HepG2 (cell line): ENCODE data around the gene CACNA1D. TPM values are rescaled to one million over a fixed set of nuclear protein-coding genes. Genes with fewer than 3 reads are reported as not detected.

Experiments used
- ATAC-seq: fragments of 200-7000 bp; cut with Tn5 transposase; 3 replicates; pipeline ENCODE4 v1.9.1; 2020; ENCODE audit warnings: mild to moderate bottlenecking, moderate library complexity
- BruUV-seq: library from RNA; stranded (reverse); fragments of 400-500 nt; replicated peaks from 2 replicates; lab custom pipeline; 2021; lab: Mats Ljungman, UMichigan
- CTCF ChIA-PET: fragments of 300-600 bp; formaldehyde crosslinking; extraction: SDS; loops from one replicate; lab custom pipeline; 2021; ENCODE audit warnings: low total read pairs, inconsistent platforms, low intra/inter-chr PET ratio; lab: Yijun Ruan, JAX
- POLR2A ChIA-PET: fragments of 350-600 bp; sonication (Branson Sonifier 250); formaldehyde crosslinking; loops from one replicate; lab custom pipeline; 2020; ENCODE audit warnings: antibody characterized with exemption, inconsistent platforms; lab: Yijun Ruan, JAX
- DNase-seq: peaks from one replicate; pipeline ENCODE4 v3.0.0-alpha.2; 2015; ENCODE audit warnings: low spot score
- FAIRE-seq: peaks from 3 replicates; lab custom pipeline; 2011; peaks lifted over from hg19 to GRCh38; lab: Jason Lieb, UNC
- H2AFZ ChIP-seq: one replicate; pipeline ENCODE4 v1.6.1; 2011; ENCODE audit warnings: low read length, inconsistent platforms
- H3K27ac ChIP-seq: fragments of 300-600 bp; 3 replicates; pipeline ENCODE4 v1.8.0; 2011; ENCODE audit warnings: mixed run types, mild to moderate bottlenecking, mixed read lengths, low read length, inconsistent platforms; ENCODE audit not compliant: insufficient read depth; ENCODE audit errors: extremely low read length
- H3K27me3 ChIP-seq, 2 experiments: fragments of 200-600 bp in 1 of 2; 2 replicates in 1 of 2; 3 replicates in 1 of 2; pipeline versions ENCODE4 v1.6.0 to v1.8.0; 2011; ENCODE audit warnings: low read length in 2 of 2, mild to moderate bottlenecking in 2 of 2, moderate library complexity in 2 of 2, inconsistent platforms in 1 of 2; ENCODE audit not compliant: insufficient read depth in 2 of 2, control insufficient read depth in 1 of 2
- H3K36me3 ChIP-seq, 2 experiments: fragments of 200-600 bp in 1 of 2; replicated peaks in 1 of 2; 2 replicates in 1 of 2; 3 replicates in 1 of 2; pipeline versions ENCODE4 v1.5.1 to v1.8.0; 2011; ENCODE audit warnings: low read length in 2 of 2, inconsistent platforms in 1 of 2; ENCODE audit not compliant: insufficient read depth in 2 of 2, control insufficient read depth in 1 of 2
- H3K4me1 ChIP-seq: 2 replicates; pipeline ENCODE4 v1.5.1; 2012; ENCODE audit warnings: low read length, inconsistent platforms; ENCODE audit not compliant: insufficient read depth
- H3K4me2 ChIP-seq: 2 replicates; pipeline ENCODE4 v1.6.0; 2011; ENCODE audit warnings: low read depth, low read length, inconsistent platforms
- H3K4me3 ChIP-seq, 3 experiments: fragments of 200-600 bp in 1 of 3; sonication (generic), shearing (Covaris generic) in 1 of 3; replicated peaks in 1 of 3; 2 replicates each; pipeline ENCODE4 v1.5.1; 2011 to 2016; ENCODE audit warnings: low read length in 3 of 3, inconsistent platforms in 2 of 3, low read depth in 2 of 3, mild to moderate bottlenecking in 2 of 3, control low read depth in 1 of 3, mixed read lengths in 1 of 3; ENCODE audit not compliant: insufficient read depth in 1 of 3
- H3K79me2 ChIP-seq: one replicate; pipeline ENCODE4 v1.6.1; 2011; ENCODE audit warnings: low read length, inconsistent platforms; ENCODE audit not compliant: insufficient read depth
- H3K9ac ChIP-seq: 2 replicates; pipeline ENCODE4 v1.6.0; 2011; ENCODE audit warnings: mild to moderate bottlenecking, low read depth, low read length, inconsistent platforms; ENCODE audit not compliant: insufficient read depth
- H3K9me3 ChIP-seq: 2 replicates; pipeline ENCODE4 v1.5.1; 2012; ENCODE audit warnings: mild to moderate bottlenecking, low read length
- H4K20me1 ChIP-seq: 2 replicates; pipeline ENCODE4 v1.6.0; 2011; ENCODE audit warnings: inconsistent platforms, mild to moderate bottlenecking, low read length, moderate library complexity; ENCODE audit not compliant: insufficient read depth
- BCL3 ChIP-seq: sonication (generic); formaldehyde crosslinking; IDR thresholded peaks from 2 replicates; pipeline ENCODE4 v1.5.1; 2020; ENCODE audit warnings: mild to moderate bottlenecking, missing genetic modification reagents, moderate library complexity
- GTF3A ChIP-seq: sonication (generic); formaldehyde crosslinking; conservative IDR thresholded peaks from 2 replicates; pipeline ENCODE4 v1.4.0; 2020; ENCODE audit warnings: mild to moderate bottlenecking, missing genetic modification reagents
- HNF1B ChIP-seq: sonication (generic); formaldehyde crosslinking; IDR thresholded peaks from 2 replicates; pipeline ENCODE4 v1.5.1; 2020; ENCODE audit warnings: mild to moderate bottlenecking, moderate library complexity, missing genetic modification reagents
- NAIF1 ChIP-seq: sonication (generic); formaldehyde crosslinking; IDR thresholded peaks from 2 replicates; pipeline ENCODE4 v1.5.0; 2020; ENCODE audit warnings: mild to moderate bottlenecking, missing genetic modification reagents, borderline replicate concordance
- TRIM24 ChIP-seq: sonication (generic); formaldehyde crosslinking; IDR thresholded peaks from 2 replicates; pipeline ENCODE4 v1.8.0; 2022; ENCODE audit warnings: mild to moderate bottlenecking, missing genetic modification reagents
- ZIK1 ChIP-seq: sonication (generic); formaldehyde crosslinking; IDR thresholded peaks from 2 replicates; pipeline ENCODE4 v1.5.0; 2020; ENCODE audit warnings: mild to moderate bottlenecking, low read depth, missing genetic modification reagents, borderline replicate concordance
- ZNF329 ChIP-seq: sonication (generic); formaldehyde crosslinking; IDR thresholded peaks from 2 replicates; pipeline ENCODE4 v1.9.0; 2021; ENCODE audit warnings: low read depth, mild to moderate bottlenecking, missing genetic modification reagents
- ZNF382 ChIP-seq: sonication (generic); formaldehyde crosslinking; IDR thresholded peaks from 2 replicates; pipeline ENCODE4 v1.5.0; 2020; ENCODE audit warnings: missing genetic modification reagents, mild to moderate bottlenecking, borderline replicate concordance
- ZNF672 ChIP-seq: sonication (generic); formaldehyde crosslinking; IDR thresholded peaks from 2 replicates; pipeline ENCODE4 v1.8.1; 2022; ENCODE audit warnings: missing genetic modification reagents
- ZNF768 ChIP-seq: sonication (generic); formaldehyde crosslinking; IDR thresholded peaks from 2 replicates; pipeline ENCODE4 v1.4.0; 2020; ENCODE audit warnings: missing genetic modification reagents
- ZNF770 ChIP-seq: sonication (generic); formaldehyde crosslinking; IDR thresholded peaks from 2 replicates; pipeline ENCODE4 v1.5.0; 2020; ENCODE audit warnings: mild to moderate bottlenecking, missing genetic modification reagents
- ZNF776 ChIP-seq: sonication (generic); formaldehyde crosslinking; IDR thresholded peaks from 2 replicates; pipeline ENCODE4 v1.4.0; 2020; ENCODE audit warnings: mild to moderate bottlenecking, missing genetic modification reagents
- ZNF816 ChIP-seq: sonication (generic); formaldehyde crosslinking; IDR thresholded peaks from 2 replicates; pipeline ENCODE4 v1.8.0; 2022; ENCODE audit warnings: missing genetic modification reagents, mild to moderate bottlenecking, borderline replicate concordance
- WGBS: methylation state at CpG from one replicate; pipeline ENCODE4 v1.1.6; 2017; ENCODE audit warnings: low lambda C conversion rate; 5-methylcytosine and 5-hydroxymethylcytosine counted together
- in situ Hi-C: cut with HindIII; loops from 2 replicates; pipeline ENCODE4 v1.10.0; 2017; ENCODE audit warnings: low pct_unique_long_range_greater_than_20kb; ENCODE audit not compliant: extremely low pct_ligation_motif_present
- intact Hi-C: fragments of 100-400 bp; cut with micrococcal nuclease; formaldehyde crosslinking; loops from one replicate; pipeline ENCODE4 v1.10.0; 2022; ENCODE audit not compliant: unreplicated experiment
- polyA plus RNA-seq, 8 experiments: library from polyadenylated mRNA; depleted of rRNA in 3 of 8; stranded (reverse) in 7 of 8; unstranded in 1 of 8; fragments of >200 nt; fragmentation: Illumina TruSeq in 4 of 8; extraction: Trizol in 4 of 8; gene quantifications; 2 replicates each; pipeline versions ENCODE4 v1.2.1 to v1.2.3, GENCODE V29; 2011 to 2016; ENCODE audit warnings: low read depth in 4 of 8, missing spikeins in 1 of 8, mixed read lengths in 1 of 8; ENCODE audit not compliant: insufficient read depth in 1 of 8
- total RNA-seq, 5 experiments: library from RNA; depleted of rRNA; stranded (reverse); fragments of >200 nt; fragmentation: Illumina TruSeq; extraction: Trizol; gene quantifications; 2 replicates each; pipeline ENCODE4 v1.2.3, GENCODE V29; 2016; ENCODE audit warnings: low read depth in 1 of 5

Gene CACNA1D
- total and polyA plus RNA-seq, 2 of the 13 experiments (the other 11 are each of a cell fraction or from before 2014, with no cell fraction given), result 0.26 to 0.38 TPM

GRCh38 chr3:53545996-53546359, 51.6 kb downstream of the CACNA1D start:
- FAIRE-seq (no peak), ATAC-seq (no peak), DNase-seq (no peak)
- no peak overlapping the region for H3K4me2 ChIP-seq
- H4K20me1 ChIP-seq, result no peaks in the 10 kb centered on the region
- intact Hi-C loops, result no loop called here
- BruUV-seq, result no TSS peak
- WGBS, result 57% methylated on average over 5 of the region's 7 CpGs
- TF ChIP-seq ZIK1 (no peak), ZNF770 (CRISPR knock-in tag) (no peak), ZNF382 (no peak), ZNF672 (CRISPR knock-in tag) (no peak), ZNF776 (CRISPR knock-in tag) (no peak), TRIM24 (CRISPR knock-in tag) (no peak), BCL3 (no peak), HNF1B (CRISPR knock-in tag) (no peak), ZNF768 (no peak), ZNF816 (CRISPR knock-in tag) (no peak), NAIF1 (CRISPR knock-in tag) (no peak), ZNF329 (CRISPR knock-in tag) (no peak), GTF3A (CRISPR knock-in tag) (no peak)
- H3K9ac ChIP-seq, result no peak overlapping the region
- H3K79me2 ChIP-seq, result no peaks in the 10 kb centered on the region
- no peak overlapping the region for H3K27ac ChIP-seq
- no peak overlapping the region for H2AFZ ChIP-seq
- H3K4me1 ChIP-seq, result no peaks in the 10 kb centered on the region
- H3K27me3 ChIP-seq, result peaks cover 0 to 2% of the 10 kb centered on the region in 2 experiments; a peak in 1 of 5 replicates
- CTCF ChIA-PET, result no interaction called here
- POLR2A ChIA-PET, result no interaction called here
- in situ Hi-C loops, result no loop called here
- H3K9me3 ChIP-seq, result no peaks in the 10 kb centered on the region
- H3K36me3 ChIP-seq, result no peaks in the 10 kb centered on the region
- no peak overlapping the region for H3K4me3 ChIP-seq
